ENCODE data around the gene ARPC5L.

DNA sequence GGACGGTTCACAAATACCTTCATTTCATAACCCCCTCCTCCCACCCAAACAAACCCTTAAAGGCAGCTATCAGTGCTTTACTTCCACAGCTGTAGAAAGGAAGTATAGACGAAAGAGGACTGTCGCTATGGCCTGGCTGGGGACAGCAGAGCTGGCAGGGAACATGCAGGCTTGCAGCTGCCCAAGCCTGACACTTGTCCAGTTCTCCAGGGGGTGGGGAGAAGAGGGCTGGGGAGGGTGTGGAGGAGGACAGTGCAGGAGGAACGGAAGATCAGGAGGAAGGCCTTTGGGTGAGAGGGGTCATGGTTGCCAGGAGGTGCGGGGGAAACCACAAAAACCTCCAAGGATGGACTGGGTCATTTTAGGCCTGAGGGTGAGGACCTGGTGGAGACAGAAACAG lies 25.9 kb downstream of the ARPC5L start:
- TF ChIP-seq CTCF (IDR thresholded peaks at IDR 0.05) (no peak), POLR2A (IDR thresholded peaks at IDR 0.05) (no peak)

Measured in thyroid gland (tissue), 4 donors.